ENCODE results near the gene ZNF496.

GRCh38 chr1:247375747-247376146, 44.1 kb upstream of the ZNF496 start:
- TF ChIP-seq CTCF (IDR thresholded peaks at IDR 0.05) (no peak), POLR2AphosphoS5 (IDR thresholded peaks at IDR 0.05; ENCODE audit: insufficient read depth in 1 of 2, low read depth in 1 of 2) (no peak)
